Right forelimb (tissue), 1 donor: ENCODE data around the gene BARHL2.

Experiments
- DNase-seq: peaks from one replicate; pipeline ENCODE4 v3.0.0-alpha.2; 2018

The BARHL2 gene

GRCh38 chr1:90708826-90709225 lies 8.3 kb downstream of the BARHL2 start:
- no peak for DNase-seq

- no peak for DNase-seq
Observed at GRCh38 chr1:90708236-90708786, 8.8 kb downstream of the BARHL2 start.

- peak; percentile 68 for DNase-seq
Observed at GRCh38 chr1:90707363-90707710, 9.8 kb downstream of the BARHL2 start.

- peak; percentile 50 for DNase-seq
Observed at GRCh38 chr1:90706437-90707362, 10.4 kb downstream of the BARHL2 start.

GRCh38 chr1:90705956-90706355 lies 11.1 kb downstream of the BARHL2 start:
- no peak for DNase-seq

GRCh38 chr1:90704817-90705216 lies 12.3 kb downstream of the BARHL2 start:
- no peak for DNase-seq

- DNase-seq: no peak
Observed at GRCh38 chr1:90694846-90695245, 22.3 kb downstream of the BARHL2 start.

GRCh38 chr1:90687747-90688146 lies 29.4 kb downstream of the BARHL2 start:
- DNase-seq: no peak

- no peak for DNase-seq
Observed at GRCh38 chr1:90675161-90675847, 41.8 kb downstream of the BARHL2 start.

GRCh38 chr1:90671741-90672140 lies 45.4 kb downstream of the BARHL2 start:
- no peak for DNase-seq

- no peak for DNase-seq
Observed at GRCh38 chr1:90671251-90671650, 45.9 kb downstream of the BARHL2 start.
